RWPE1 (cell line): ENCODE data around the gene CABP4.

Source experiments
- CTCF ChIA-PET: fragments of 350-600 bp; sonication (Branson Sonifier 250); formaldehyde crosslinking; extraction: SDS; loops from one replicate; lab custom pipeline; 2021; lab: Yijun Ruan, JAX
- POLR2A ChIA-PET: fragments of 400-600 bp; formaldehyde crosslinking; extraction: SDS; loops from one replicate; lab custom pipeline; 2020; ENCODE audit warnings: antibody characterized with exemption; ENCODE audit not compliant: low non-redundant PET; lab: Yijun Ruan, JAX
- DNase-seq: peaks from one replicate; pipeline ENCODE4 v3.0.0; 2012; ENCODE audit warnings: low spot score
- H3K27ac ChIP-seq: fragments of 450-650 bp; 2 replicates; pipeline ENCODE4 v1.5.1; 2017
- TF ChIP-seq, protein P1 (sequence below): fragments of 450-650 bp; conservative IDR thresholded peaks from 2 replicates; pipeline ENCODE4 v1.5.1; 2017; ENCODE audit warnings: low read depth, mild to moderate bottlenecking

Gene CABP4

DNA sequence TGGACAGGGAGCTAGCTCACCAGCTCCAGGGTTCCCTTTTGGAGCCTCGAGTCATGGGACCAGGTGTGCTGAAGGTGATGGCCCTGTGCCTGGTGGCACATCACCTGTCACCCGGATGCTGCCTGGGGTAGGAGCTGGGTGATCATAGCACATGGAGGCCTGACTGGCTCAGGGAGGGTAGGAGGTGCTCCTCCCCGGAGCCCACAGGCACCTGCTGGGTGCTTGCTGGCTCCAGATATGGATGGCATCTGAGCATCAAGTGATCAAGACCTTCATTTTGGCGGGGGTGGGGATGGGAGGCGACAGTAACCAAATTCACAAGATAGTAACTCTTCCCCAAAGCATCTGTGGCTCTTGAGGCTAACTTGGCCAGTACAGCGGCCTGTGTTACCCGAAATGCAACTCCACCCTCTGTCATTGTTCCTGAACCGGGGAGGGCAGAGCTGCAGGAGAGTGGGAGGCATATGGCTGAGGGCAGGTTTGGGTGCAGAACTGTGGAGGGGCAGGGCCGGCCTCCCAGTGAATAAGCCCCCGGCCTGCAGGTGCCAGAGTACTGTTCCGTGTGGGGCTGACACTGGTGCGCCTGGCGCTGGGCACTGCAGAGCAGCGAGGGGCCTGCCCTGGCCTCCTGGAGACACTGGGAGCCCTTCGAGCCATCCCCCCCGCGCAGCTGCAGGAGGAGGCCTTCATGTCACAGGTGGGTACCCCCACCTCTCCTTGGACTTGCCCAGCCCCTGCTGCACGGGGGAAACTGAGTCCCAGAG, 46.5 kb upstream of the CABP4 start:
- TF ChIP-seq, protein P1, sequence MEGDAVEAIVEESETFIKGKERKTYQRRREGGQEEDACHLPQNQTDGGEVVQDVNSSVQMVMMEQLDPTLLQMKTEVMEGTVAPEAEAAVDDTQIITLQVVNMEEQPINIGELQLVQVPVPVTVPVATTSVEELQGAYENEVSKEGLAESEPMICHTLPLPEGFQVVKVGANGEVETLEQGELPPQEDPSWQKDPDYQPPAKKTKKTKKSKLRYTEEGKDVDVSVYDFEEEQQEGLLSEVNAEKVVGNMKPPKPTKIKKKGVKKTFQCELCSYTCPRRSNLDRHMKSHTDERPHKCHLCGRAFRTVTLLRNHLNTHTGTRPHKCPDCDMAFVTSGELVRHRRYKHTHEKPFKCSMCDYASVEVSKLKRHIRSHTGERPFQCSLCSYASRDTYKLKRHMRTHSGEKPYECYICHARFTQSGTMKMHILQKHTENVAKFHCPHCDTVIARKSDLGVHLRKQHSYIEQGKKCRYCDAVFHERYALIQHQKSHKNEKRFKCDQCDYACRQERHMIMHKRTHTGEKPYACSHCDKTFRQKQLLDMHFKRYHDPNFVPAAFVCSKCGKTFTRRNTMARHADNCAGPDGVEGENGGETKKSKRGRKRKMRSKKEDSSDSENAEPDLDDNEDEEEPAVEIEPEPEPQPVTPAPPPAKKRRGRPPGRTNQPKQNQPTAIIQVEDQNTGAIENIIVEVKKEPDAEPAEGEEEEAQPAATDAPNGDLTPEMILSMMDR = no peak
- POLR2A ChIA-PET = no interaction called here
- H3K27ac ChIP-seq = no peak overlapping the region
- CTCF ChIA-PET = no interaction called here
- no peak for DNase-seq

DNA sequence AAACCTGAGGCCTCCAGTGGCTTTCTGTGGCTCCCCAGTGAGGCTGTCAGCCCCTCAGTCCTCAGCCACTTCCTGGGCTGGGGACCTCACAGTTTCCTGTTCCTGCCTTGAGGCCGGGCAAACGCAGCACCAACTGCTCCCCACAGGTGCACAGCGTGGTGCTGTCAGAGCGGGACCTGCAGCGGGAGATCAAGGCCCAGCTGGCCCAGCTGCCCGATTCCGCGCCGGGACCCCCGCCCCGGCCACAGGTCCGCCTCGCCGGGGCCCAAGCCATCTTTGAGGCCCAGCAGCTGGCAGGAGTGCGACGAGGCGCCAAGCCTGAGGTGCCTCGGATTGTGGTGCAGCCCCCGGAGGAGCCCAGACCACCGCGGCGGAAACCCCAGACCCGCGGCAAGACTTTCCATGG, 45.9 kb upstream of the CABP4 start:
- no peak overlapping the region for H3K27ac ChIP-seq
- ChIA-PET CTCF (no interaction called here), POLR2A (no interaction called here)
- TF ChIP-seq, protein P1 = no peak
- DNase-seq = no peak

DNA sequence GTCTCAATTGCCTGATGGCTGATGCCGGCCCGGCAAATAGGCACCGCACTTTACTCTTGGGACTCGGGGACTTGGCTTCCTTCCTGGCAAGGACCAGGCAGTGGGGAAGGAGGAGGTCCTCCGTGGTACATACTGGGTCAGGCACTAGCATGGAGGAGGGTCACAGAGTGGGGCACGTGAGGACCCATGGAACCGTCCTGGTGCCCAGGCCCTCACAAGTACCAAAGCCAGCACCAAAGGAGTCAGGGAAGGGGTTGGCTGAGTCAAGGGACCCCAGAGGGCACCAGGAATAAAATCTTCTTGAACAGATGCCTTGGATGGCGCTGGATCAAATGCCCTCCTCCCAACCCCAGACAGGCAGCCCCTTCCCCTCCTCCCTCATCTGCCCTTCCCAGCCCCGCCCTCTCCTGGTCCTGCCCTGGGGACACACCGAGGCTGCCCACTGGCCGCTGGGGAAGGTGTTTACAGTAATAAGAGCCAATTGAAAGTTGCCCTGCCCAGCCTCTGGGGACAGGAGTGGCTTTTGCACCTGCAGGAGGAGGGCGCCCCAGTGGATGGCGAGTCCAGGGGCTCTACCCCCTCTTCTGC, 45.3 kb upstream of the CABP4 start:
- H3K27ac ChIP-seq = no peak overlapping the region
- no peak for DNase-seq
- ChIA-PET POLR2A (no interaction called here), CTCF (no interaction called here)
- TF ChIP-seq, protein P1 = no peak

DNA sequence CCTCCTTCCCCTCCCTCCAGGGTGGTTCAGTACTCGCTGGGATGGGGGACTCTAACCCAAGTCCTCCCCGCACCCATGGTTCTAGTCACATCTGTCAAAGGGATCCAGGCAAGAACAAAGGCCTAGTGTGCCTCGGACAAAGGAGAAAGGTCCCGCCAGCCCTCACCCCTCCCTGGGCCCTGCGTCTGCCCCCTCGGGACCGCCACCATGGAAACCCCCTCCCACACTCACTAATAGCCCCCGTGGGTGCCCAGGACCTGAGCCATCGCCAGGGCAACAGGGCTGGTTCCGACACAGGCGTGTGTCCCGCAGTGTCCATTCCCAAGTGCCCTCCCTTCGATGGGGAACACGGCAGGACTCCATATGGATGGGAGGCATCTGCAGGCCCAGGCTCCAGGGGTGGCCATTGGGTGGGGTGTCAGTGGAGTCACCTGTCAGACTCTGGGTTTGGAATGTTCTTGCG, 44.8 kb upstream of the CABP4 start:
- CTCF ChIA-PET = no interaction called here
- TF ChIP-seq, protein P1 = no peak
- DNase-seq = no peak
- H3K27ac ChIP-seq = no peak overlapping the region
- POLR2A ChIA-PET = no interaction called here

DNA sequence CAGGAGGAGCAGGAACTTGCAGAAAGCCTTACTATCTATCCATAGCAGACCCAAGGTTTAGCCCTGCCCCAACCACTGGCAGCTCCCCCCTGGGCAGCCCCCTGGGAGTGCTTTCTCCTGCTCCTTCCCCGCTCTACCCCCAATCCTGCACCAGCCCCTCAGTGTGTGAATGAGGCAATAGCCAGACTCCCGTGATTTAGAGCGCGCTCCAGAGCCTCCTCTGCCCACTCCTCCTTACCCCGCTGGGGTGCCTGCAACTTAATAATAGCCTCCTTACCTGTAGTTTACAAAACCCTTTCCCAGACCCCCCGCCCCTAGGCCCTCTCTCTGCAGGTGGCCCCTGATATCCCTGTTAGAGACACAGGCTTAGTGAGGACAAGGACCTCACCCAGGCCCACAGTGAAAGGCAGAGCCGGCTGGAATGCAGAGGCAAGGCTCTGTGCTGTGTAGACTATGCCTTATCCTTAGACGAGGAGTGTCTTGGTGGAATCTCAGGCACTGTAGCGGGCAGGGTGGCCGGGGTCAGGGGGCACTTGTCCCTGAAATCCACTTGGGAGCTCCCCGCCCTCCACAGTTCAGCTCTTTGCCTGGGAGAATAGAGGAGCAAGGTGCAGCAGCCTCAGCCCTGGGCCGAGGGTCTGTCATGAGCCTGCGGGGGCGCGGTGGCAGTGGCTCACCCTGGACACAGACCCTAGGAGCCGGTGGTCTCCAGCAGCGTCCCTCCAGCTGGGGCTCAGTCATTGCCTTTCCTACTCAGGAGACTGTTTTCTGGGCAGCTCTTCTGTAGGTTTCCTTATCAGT, 44.0 kb upstream of the CABP4 start:
- no peak for DNase-seq
- no peak overlapping the region for H3K27ac ChIP-seq
- CTCF ChIA-PET = no interaction called here
- POLR2A ChIA-PET = no interaction called here
- TF ChIP-seq, protein P1 = no peak

DNA sequence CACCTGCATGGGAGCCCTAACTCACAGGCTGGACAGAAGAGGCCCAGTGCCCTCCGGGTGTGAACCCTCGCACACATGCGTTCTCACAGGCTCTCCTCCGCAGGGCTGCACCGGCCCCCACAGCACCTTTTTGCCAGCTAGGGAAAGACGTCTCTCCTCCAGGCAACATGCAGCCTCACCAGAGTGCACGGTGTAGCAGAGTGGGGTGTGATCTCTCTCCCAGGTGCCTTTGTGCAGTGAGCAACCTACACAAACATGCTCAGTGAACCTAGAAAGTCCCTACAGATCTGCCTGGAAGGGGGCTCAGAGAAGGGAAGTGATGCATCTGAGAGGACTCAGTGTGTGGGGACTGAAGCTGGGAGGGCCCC, 43.4 kb upstream of the CABP4 start:
- TF ChIP-seq, protein P1 = no peak
- POLR2A ChIA-PET = no interaction called here
- CTCF ChIA-PET = interaction anchor here (0.5 to 0.6 kb wide), 2 partner anchors 7 to 12 kb away, joined by 3 read pairs; no protein-coding TSS in a partner anchor
- H3K27ac ChIP-seq = no peak overlapping the region
- DNase-seq = no peak
